Colonic mucosa (tissue), 4 donors: ENCODE results near the gene DCAF15. TPM values are rescaled to one million over a fixed set of nuclear protein-coding genes. Genes with fewer than 3 reads are reported as not detected.
"Not testable (repeated sequence)": the region's sequence is repeated elsewhere in the genome, so short reads cannot be mapped to it uniquely, and the experiment has no call there.

Source experiments
- DNase-seq: peaks from one replicate; pipeline ENCODE4 v3.0.0-alpha.2; 2020
- H3K27ac ChIP-seq: fragments of 200-600 bp; one replicate; pipeline ENCODE4 v1.8.0; 2021
- H3K27me3 ChIP-seq: fragments of 200-600 bp; one replicate; pipeline ENCODE4 v1.8.0; 2021
- H3K36me3 ChIP-seq: fragments of 200-600 bp; one replicate; pipeline ENCODE4 v1.8.0; 2021
- H3K4me1 ChIP-seq: fragments of 200-600 bp; one replicate; pipeline ENCODE4 v1.8.0; 2021; ENCODE audit warnings: mild to moderate bottlenecking
- H3K4me3 ChIP-seq: fragments of 200-600 bp; one replicate; pipeline ENCODE4 v1.8.0; 2021
- H3K9ac ChIP-seq, 2 donors: one replicate each; pipeline ENCODE4 v1.7.0; 2013; ENCODE audit warnings: control low read depth in 2 of 2, low read depth in 2 of 2, low read length in 2 of 2
- H3K9me3 ChIP-seq: fragments of 200-600 bp; one replicate; pipeline ENCODE4 v1.8.0; 2021
- intact Hi-C: fragments of 100-400 bp; cut with DNase I; formaldehyde crosslinking; loops from one replicate; pipeline ENCODE4 v1.14.1; 2022
- total RNA-seq, 2 donors: library from RNA; stranded (reverse); fragmentation: NEBNext Ultra II Directional in 1 of 2; extraction: Animal tissue kit (Norgen Biotek cat#: 25700) in 1 of 2; gene quantifications; one replicate each; pipeline ENCODE4 v1.2.1, GENCODE V29; 2021
- TF ChIP-seq, protein P1 (sequence below): fragments of 200-600 bp; IDR thresholded peaks from one replicate; pipeline ENCODE4 v1.8.0; 2022; ENCODE audit warnings: antibody characterized with exemption, mild to moderate bottlenecking
- donor health status: healthy.
- donor health status: DM: no; HTN: no; CAD: no.
- donor health status: DM: no; HTN: no; CAD: no.

DCAF15 gene
- total RNA-seq, 2 donors from 2014 or later = 30.2 to 55.1 TPM

DNA sequence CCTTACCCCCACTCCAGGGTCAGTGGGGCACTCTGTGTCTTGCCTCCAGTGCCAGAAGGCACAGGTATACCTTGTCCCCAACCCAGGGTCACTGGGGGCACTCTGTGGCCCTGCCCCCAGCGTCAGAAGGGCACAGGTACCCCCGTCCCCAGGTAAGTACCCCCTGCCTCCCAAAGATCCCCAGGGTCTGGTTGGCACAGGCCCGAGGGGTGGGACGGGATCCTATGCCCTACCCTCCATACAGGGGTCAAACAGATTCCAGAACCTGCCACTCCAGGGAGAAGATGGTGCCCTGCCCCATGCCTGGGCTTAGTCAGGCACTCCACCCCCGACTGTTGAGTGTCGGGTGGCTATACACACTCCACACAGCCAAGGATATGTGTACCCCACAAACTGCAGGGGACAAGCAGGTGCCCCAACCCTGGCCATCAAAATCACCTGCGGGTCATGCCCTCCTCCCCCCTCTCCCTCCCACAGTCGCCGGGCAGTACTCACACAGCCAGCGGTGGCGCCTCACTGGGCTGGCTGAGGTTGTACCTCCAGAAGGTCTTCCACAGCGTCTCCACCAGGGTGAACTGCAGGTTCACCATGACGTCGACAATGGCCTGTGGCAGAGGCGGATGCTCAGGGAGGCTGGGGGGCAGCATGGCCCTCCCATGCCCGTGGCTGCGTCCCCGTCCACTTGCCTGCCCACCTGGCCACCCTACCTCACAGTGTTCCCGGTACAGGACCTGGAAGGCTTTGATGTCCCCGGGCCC lies 13.8 kb downstream of the DCAF15 start:
- DNase-seq = no peak
- H3K9me3 ChIP-seq = no peaks in the 10 kb centered on the region
- intact Hi-C loops = no loop called here
- no peak overlapping the region for H3K27ac ChIP-seq
- no peak overlapping the region for H3K4me3 ChIP-seq
- no peaks in the 10 kb centered on the region for H3K4me1 ChIP-seq
- peaks cover 12% of the 10 kb centered on the region for H3K36me3 ChIP-seq
- no peaks in the 10 kb centered on the region for H3K27me3 ChIP-seq
- no peak overlapping the region for H3K9ac ChIP-seq
- TF ChIP-seq, protein P1, sequence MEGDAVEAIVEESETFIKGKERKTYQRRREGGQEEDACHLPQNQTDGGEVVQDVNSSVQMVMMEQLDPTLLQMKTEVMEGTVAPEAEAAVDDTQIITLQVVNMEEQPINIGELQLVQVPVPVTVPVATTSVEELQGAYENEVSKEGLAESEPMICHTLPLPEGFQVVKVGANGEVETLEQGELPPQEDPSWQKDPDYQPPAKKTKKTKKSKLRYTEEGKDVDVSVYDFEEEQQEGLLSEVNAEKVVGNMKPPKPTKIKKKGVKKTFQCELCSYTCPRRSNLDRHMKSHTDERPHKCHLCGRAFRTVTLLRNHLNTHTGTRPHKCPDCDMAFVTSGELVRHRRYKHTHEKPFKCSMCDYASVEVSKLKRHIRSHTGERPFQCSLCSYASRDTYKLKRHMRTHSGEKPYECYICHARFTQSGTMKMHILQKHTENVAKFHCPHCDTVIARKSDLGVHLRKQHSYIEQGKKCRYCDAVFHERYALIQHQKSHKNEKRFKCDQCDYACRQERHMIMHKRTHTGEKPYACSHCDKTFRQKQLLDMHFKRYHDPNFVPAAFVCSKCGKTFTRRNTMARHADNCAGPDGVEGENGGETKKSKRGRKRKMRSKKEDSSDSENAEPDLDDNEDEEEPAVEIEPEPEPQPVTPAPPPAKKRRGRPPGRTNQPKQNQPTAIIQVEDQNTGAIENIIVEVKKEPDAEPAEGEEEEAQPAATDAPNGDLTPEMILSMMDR = no peak

DNA sequence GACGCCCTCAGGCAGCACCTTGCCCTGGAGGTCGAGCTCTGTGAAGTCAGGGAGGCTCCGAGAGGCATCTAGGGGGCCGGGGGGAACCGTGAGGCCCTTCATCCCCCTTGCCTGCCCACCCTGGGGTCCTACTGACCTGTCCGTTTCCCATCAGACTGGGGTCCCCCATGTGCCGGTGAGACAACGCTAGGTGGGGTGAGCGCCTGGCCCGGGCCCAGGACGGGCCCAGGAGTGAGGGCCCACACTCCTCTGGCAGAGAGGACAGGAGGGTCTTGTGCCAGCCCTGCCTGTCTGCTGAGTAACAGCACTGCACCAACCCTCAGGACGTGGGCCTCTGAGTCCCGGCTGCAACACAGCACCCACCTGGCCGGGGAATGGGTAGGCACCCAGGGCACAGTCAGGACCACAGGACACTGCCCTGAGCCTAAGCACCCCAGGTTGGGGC lies 14.4 kb downstream of the DCAF15 start:
- Histone ChIP-seq H3K27ac (no peak overlapping the region), H3K4me3 (no peak overlapping the region), H3K9me3 (no peaks in the 10 kb centered on the region), H3K36me3 (peaks cover 12% of the 10 kb centered on the region), H3K4me1 (no peaks in the 10 kb centered on the region), H3K27me3 (no peaks in the 10 kb centered on the region), H3K9ac (no peak overlapping the region)
- intact Hi-C loops = no loop called here
- TF ChIP-seq, protein P1 = no peak
- DNase-seq = no peak

DNA sequence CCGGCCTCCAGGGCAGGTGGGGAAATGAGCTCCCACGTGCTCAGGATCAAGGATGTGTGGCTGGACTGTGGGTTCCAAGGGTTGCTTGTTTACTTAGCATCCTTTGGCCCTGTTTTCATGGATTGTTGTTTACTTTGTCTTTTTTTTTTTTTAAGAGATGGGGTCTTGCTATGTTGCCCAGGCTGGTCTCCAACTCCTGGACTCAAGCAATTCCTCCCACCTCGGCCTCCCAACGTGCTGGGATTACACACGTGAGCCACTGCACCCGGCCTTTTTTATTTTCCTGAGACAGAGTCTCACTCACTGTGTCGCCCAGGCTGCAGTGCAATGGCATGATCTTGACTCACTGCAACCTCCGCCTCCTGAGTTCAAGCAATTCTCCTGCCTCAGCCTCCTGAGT lies 14.9 kb downstream of the DCAF15 start:
- DNase-seq, H3K27ac ChIP-seq, H3K4me1 ChIP-seq, H3K27me3 ChIP-seq, H3K9ac ChIP-seq, H3K9me3 ChIP-seq, H3K4me3 ChIP-seq, intact Hi-C loops: not testable (repeated sequence)
- H3K36me3 ChIP-seq = peaks cover 12% of the 10 kb centered on the region

DNA sequence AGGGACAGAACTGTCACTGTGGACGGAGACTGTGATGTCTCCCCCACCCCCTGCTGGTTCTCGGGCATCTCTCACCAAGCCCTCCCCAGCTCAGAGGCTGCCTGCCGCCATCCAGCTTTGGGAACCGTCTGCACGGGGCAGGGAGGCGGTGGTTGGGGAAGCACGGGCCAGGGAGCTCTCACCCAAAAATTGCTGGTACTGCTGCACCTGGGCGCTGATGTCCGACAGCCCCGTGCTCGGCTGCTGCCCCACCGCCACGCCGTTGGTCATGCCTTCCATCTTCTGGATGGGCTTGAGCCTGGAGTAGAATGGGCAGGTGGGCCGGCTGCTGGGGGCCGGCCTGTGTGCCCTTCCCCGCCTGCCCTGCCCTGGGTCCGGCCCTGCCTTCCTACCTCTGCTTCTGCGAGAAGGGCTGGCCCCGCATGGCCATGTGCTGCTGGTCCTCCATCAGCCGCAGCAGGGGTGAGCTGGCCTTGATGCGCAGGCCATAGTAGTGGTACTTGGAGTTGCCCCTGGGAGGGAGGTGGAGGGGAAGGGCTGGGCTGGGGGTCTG lies 16.1 kb downstream of the DCAF15 start:
- Histone ChIP-seq H3K9me3 (no peaks in the 10 kb centered on the region), H3K4me1 (no peaks in the 10 kb centered on the region), H3K4me3 (no peak overlapping the region), H3K27ac (no peak overlapping the region), H3K36me3 (peaks cover 16% of the 10 kb centered on the region), H3K9ac (no peak overlapping the region), H3K27me3 (no peaks in the 10 kb centered on the region)
- no peak for DNase-seq
- intact Hi-C loops = no loop called here
- TF ChIP-seq, protein P1 = no peak

DNA sequence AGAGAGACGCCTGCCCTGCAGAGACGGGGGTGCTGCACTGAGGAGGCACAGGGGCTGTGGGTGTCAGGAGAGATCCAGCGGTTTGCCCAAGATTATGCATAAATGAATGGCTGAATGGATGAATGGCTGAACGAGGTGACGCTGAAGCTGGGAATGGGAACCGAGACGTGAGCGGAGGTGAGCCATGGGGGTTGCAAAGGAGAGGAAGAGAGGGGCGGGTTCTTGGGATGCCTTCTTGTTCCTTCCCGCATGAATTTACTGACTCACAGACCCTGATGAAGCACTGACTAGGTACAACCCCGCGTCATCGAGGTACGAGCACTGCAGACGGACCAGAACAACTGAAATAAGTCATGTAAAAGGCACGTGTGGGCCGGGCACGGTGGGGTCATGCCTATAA lies 16.7 kb downstream of the DCAF15 start:
- no peaks in the 10 kb centered on the region for H3K9me3 ChIP-seq
- intact Hi-C loops = no loop called here
- H3K9ac ChIP-seq = no peak overlapping the region
- H3K4me3 ChIP-seq = no peak overlapping the region
- H3K36me3 ChIP-seq = peaks cover 16% of the 10 kb centered on the region
- H3K27me3 ChIP-seq = no peaks in the 10 kb centered on the region
- H3K4me1 ChIP-seq = no peaks in the 10 kb centered on the region
- TF ChIP-seq, protein P1 = no peak
- H3K27ac ChIP-seq = no peak overlapping the region
- no peak for DNase-seq

DNA sequence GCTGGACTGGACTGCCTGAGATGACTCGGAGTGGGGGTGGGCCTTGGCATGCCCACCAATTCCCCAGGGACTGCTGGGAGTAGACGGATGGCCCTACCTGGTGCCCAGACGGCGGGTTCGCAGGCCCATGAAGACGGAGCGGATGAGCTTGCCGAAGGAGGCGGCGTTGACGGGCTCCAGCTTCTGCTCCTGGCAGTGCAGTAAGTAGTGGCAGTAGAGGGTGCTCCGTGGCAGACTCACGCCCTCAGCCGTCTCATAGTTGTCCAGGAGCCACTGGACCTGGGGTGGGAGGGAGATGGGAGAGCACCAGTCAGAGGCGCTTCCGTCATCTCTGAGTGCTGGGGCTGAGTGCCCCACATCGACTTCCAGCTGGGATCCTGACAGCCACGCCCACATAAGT lies 17.6 kb downstream of the DCAF15 start:
- Histone ChIP-seq H3K27me3 (no peaks in the 10 kb centered on the region), H3K4me3 (no peak overlapping the region), H3K9ac (no peak overlapping the region), H3K36me3 (peaks cover 16% of the 10 kb centered on the region), H3K9me3 (no peaks in the 10 kb centered on the region), H3K4me1 (no peaks in the 10 kb centered on the region), H3K27ac (no peak overlapping the region)
- intact Hi-C loops = no loop called here
- no peak for DNase-seq
- TF ChIP-seq, protein P1 = no peak

DNA sequence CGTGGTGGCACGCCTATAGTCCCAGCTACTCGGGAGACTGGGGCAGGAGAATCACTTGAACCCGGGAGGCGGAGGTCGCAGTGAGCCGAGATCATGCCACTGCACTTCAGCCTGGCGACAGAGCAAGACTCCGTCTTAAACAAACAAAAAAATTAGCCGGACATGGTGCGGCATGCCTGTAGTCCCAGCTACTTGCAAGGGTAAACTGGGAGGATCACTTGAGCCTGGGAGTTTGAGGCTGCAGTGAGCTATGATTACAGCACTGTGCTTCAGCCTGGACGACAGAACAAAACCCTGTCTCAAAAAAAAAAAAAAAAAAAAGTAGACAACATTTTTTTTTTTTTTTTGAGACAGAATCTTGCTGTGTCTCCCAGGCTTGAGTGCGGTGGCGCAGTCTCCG lies 19.6 kb downstream of the DCAF15 start:
- H3K9me3 ChIP-seq, H3K4me3 ChIP-seq, H3K27me3 ChIP-seq, DNase-seq, H3K4me1 ChIP-seq, H3K9ac ChIP-seq, intact Hi-C loops, H3K27ac ChIP-seq: not testable (repeated sequence)
- peaks cover 16% of the 10 kb centered on the region for H3K36me3 ChIP-seq
